Fibroblast of lung (primary cell): ENCODE measurements around the gene XRCC4. TPM values are rescaled to one million over a fixed set of nuclear protein-coding genes. Genes with fewer than 3 reads are reported as not detected.

Experiments
- DNase-seq, 2 donors: peaks; one replicate each; pipeline versions ENCODE4 v3.0.0 to v3.0.0-alpha.2; 2010; ENCODE audit warnings: low read depth in 2 of 2
- H2AFZ ChIP-seq: 2 replicates; pipeline ENCODE4 v1.5.1; 2012; ENCODE audit warnings: low read length, control low read depth, inconsistent platforms
- H3K27ac ChIP-seq: 2 replicates; pipeline ENCODE4 v1.5.1; 2011; ENCODE audit warnings: low read length, control low read depth; ENCODE audit not compliant: insufficient read depth
- H3K27me3 ChIP-seq: 2 replicates; pipeline ENCODE4 v1.5.1; 2011; ENCODE audit warnings: mild to moderate bottlenecking, low read length; ENCODE audit not compliant: control insufficient read depth, insufficient read depth
- H3K36me3 ChIP-seq: 2 replicates; pipeline ENCODE4 v1.5.1; 2011; ENCODE audit warnings: low read length; ENCODE audit not compliant: control insufficient read depth, insufficient read depth
- H3K4me1 ChIP-seq: 2 replicates; pipeline ENCODE4 v1.5.1; 2011; ENCODE audit warnings: low read length; ENCODE audit not compliant: control insufficient read depth, insufficient read depth; ENCODE audit errors: extremely low read depth
- H3K4me2 ChIP-seq: 2 replicates; pipeline ENCODE4 v1.5.1; 2011; ENCODE audit warnings: low read length, control low read depth; ENCODE audit not compliant: insufficient read depth; ENCODE audit errors: extremely low read depth
- H3K4me3 ChIP-seq, 4 experiments: fragments of 200-600 bp in 1 of 4; sonication (generic) in 1 of 4; replicated peaks in 1 of 4; 2 replicates each; pipeline ENCODE4 v1.5.1; 2011 to 2016; ENCODE audit warnings: low read length in 4 of 4, low read depth in 3 of 4, mild to moderate bottlenecking in 3 of 4, control low read depth in 2 of 4, inconsistent platforms in 1 of 4, mixed read lengths in 1 of 4; ENCODE audit not compliant: insufficient read depth in 1 of 4; ENCODE audit errors: control extremely low read depth in 1 of 4
- H3K79me2 ChIP-seq: 2 replicates; pipeline ENCODE4 v1.5.1; 2012; ENCODE audit warnings: mild to moderate bottlenecking, low read length, inconsistent platforms; ENCODE audit not compliant: control insufficient read depth, insufficient read depth
- H3K9ac ChIP-seq: 2 replicates; pipeline ENCODE4 v1.5.1; 2011; ENCODE audit warnings: mild to moderate bottlenecking, low read length, control low read depth; ENCODE audit not compliant: insufficient read depth
- H3K9me3 ChIP-seq: 2 replicates; pipeline ENCODE4 v1.5.1; 2012; ENCODE audit warnings: low read depth, low read length; ENCODE audit not compliant: control insufficient read depth, insufficient read depth
- H4K20me1 ChIP-seq: 2 replicates; pipeline ENCODE4 v1.5.1; 2011; ENCODE audit warnings: low read length; ENCODE audit not compliant: control insufficient read depth, insufficient read depth; ENCODE audit errors: extremely low read depth
- CTCF ChIP-seq, 2 donors: IDR thresholded peaks in 1 of 2; conservative IDR thresholded peaks in 1 of 2; 1 replicate in 1 of 2; 2 replicates in 1 of 2; pipeline ENCODE4 v1.5.1; 2011 to 2012; ENCODE audit warnings: low read length in 2 of 2, control low read depth in 1 of 2, inconsistent platforms in 1 of 2, low read depth in 1 of 2, mild to moderate bottlenecking in 1 of 2
- EZH2 ChIP-seq: IDR thresholded peaks from 2 replicates; pipeline ENCODE4 v1.5.1; 2012; ENCODE audit warnings: low read length, control low read depth, mild to moderate bottlenecking; ENCODE audit errors: missing control alignments
- polyA plus RNA-seq, 2 donors: library from polyadenylated mRNA; depleted of rRNA in 1 of 2; stranded (reverse) in 1 of 2; unstranded in 1 of 2; fragments of >200 nt; gene quantifications; 2 replicates each; pipeline ENCODE4 v1.2.1, GENCODE V29; 2011 to 2012; ENCODE audit warnings: missing spikeins in 1 of 2
- total RNA-seq: library from RNA; depleted of rRNA; stranded (reverse); fragments of >200 nt; gene quantifications from 2 replicates; pipeline ENCODE4 v1.2.1, GENCODE V29; 2014

XRCC4 gene
- total and polyA plus RNA-seq, 2 donors (not counting 1 experiment from before 2014, with no cell fraction given), result 7.5 to 7.6 TPM

DNA sequence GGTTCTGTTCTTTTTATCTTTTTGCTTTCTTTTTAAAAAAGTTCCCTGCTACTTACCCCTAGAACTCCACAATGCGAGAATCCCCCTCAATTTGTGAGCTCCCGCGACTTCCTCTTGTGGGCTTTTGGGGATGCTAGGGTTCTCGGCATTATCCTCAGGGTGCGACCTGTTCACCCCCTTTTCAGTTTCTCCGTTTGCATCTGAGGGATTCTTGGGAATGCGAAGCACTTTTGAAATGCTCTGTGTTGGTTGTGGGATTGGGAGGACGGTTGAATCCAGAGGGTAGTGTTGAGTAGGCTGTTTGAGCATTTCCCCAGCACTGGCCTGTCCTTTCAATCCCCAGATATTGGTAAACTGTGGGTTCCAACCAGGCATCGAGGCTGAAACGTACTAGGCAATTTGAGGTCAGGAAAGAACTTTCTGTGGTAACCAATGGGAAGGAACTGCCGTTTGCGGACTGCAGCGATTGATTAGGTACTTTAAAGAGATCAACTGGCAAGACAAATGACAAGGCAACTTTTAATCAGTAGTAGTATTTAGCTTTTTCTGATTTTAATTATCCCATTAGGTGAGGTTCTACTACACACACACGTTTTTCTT is 415 bp downstream of the XRCC4 start:
- Histone ChIP-seq H3K79me2 (peaks cover 43% of the 10 kb centered on the region), H3K4me1 (no peaks in the 10 kb centered on the region), H3K4me3 (peak overlapping the region; percentile 79 to 90 (median 82)), H3K9me3 (no peaks in the 10 kb centered on the region), H2AFZ (peak overlapping the region; percentile 95), H3K9ac (peak overlapping the region; percentile 74), H4K20me1 (no peaks in the 10 kb centered on the region), H3K4me2 (peak overlapping the region; percentile 93), H3K27me3 (no peaks in the 10 kb centered on the region), H3K36me3 (no peaks in the 10 kb centered on the region), H3K27ac (peak overlapping the region; percentile 94)
- TF ChIP-seq CTCF (conservative IDR thresholded peaks at IDR 0.05 in 1 of 2, IDR thresholded peaks at IDR 0.05 in 1 of 2; ENCODE audit: low read depth in 1 of 2, low read length in 2 of 2) (no peak), EZH2 (no peak)
- peak; percentile 33 to 47 for DNase-seq

GRCh38 chr5:83082750-83083149 is 5.4 kb downstream of the XRCC4 start:
- Histone ChIP-seq H3K9ac (no peak overlapping the region), H3K79me2 (no peaks in the 10 kb centered on the region), H3K27ac (no peak overlapping the region), H3K4me3 (no peak overlapping the region), H3K36me3 (no peaks in the 10 kb centered on the region), H3K9me3 (no peaks in the 10 kb centered on the region), H3K4me2 (no peak overlapping the region), H2AFZ (no peak overlapping the region), H4K20me1 (no peaks in the 10 kb centered on the region), H3K27me3 (no peaks in the 10 kb centered on the region), H3K4me1 (no peaks in the 10 kb centered on the region)
- no peak for DNase-seq
- no peak for TF ChIP-seq CTCF (conservative IDR thresholded peaks at IDR 0.05 in 1 of 2, IDR thresholded peaks at IDR 0.05 in 1 of 2; ENCODE audit: low read depth in 1 of 2, low read length in 2 of 2)
- no peak for TF ChIP-seq EZH2

DNA sequence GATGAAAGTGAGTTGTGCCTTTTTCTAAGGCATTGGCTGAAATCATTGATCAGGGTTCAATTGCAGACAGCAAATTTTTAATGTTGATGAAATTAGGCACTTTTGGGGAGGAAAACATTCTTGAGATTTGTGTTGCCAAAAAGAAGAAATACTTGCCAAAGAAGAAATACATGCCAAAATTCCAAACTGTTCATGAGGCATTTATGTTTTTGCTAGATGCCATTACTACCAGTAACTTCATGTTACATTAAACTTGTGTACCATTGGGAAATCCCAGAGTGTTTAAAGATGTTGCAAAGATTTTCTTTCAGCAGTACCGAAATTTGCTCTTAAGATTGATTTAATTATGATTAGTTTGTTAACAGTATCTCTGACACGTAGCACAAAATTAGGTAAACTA is 7.0 kb downstream of the XRCC4 start:
- H3K79me2 ChIP-seq, result no peaks in the 10 kb centered on the region
- no peak for DNase-seq
- no peak overlapping the region for H3K4me2 ChIP-seq
- no peak overlapping the region for H3K9ac ChIP-seq
- no peaks in the 10 kb centered on the region for H4K20me1 ChIP-seq
- no peaks in the 10 kb centered on the region for H3K4me1 ChIP-seq
- H3K9me3 ChIP-seq, result no peaks in the 10 kb centered on the region
- H3K4me3 ChIP-seq, result no peak overlapping the region
- no peak overlapping the region for H2AFZ ChIP-seq
- TF ChIP-seq CTCF (conservative IDR thresholded peaks at IDR 0.05 in 1 of 2, IDR thresholded peaks at IDR 0.05 in 1 of 2; ENCODE audit: low read depth in 1 of 2, low read length in 2 of 2) (no peak), EZH2 (no peak)
- H3K27ac ChIP-seq, result no peak overlapping the region
- no peaks in the 10 kb centered on the region for H3K27me3 ChIP-seq
- no peaks in the 10 kb centered on the region for H3K36me3 ChIP-seq
